ENCODE data around the gene FRS2.
"Not testable (repeated sequence)": the region's sequence is repeated elsewhere in the genome, so short reads cannot be mapped to it uniquely, and the experiment has no call there.

DNA sequence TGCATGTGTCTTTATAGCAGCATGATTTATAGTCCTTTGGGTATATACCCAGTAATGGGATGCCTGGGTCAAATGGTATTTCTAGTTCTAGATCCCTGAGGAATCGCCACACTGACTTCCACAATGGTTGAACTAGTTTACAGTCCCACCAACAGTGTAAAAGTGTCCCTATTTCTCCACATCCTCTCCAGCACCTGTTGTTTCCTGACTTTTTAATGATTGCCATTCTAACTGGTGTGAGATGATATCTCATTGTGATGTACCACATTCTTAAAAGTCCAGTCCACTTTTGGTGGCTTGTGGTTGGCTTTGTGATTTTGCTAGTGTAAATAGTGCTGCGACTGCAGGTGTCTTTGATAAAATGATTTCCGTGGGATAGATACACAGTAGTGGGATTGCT lies 134.1 kb downstream of the FRS2 start:
- TF ChIP-seq, protein P1, sequence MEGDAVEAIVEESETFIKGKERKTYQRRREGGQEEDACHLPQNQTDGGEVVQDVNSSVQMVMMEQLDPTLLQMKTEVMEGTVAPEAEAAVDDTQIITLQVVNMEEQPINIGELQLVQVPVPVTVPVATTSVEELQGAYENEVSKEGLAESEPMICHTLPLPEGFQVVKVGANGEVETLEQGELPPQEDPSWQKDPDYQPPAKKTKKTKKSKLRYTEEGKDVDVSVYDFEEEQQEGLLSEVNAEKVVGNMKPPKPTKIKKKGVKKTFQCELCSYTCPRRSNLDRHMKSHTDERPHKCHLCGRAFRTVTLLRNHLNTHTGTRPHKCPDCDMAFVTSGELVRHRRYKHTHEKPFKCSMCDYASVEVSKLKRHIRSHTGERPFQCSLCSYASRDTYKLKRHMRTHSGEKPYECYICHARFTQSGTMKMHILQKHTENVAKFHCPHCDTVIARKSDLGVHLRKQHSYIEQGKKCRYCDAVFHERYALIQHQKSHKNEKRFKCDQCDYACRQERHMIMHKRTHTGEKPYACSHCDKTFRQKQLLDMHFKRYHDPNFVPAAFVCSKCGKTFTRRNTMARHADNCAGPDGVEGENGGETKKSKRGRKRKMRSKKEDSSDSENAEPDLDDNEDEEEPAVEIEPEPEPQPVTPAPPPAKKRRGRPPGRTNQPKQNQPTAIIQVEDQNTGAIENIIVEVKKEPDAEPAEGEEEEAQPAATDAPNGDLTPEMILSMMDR (IDR thresholded peaks at IDR 0.05 in 8 of 11, conservative IDR thresholded peaks at IDR 0.05 in 3 of 11), result not testable (repeated sequence)
- TF ChIP-seq POLR2A (IDR thresholded peaks at IDR 0.05), result not testable (repeated sequence)

Measured in spleen (tissue), 7 donors.